ENCODE results near the gene PTPRE.

Gene PTPRE

GRCh38 chr10:128047991-128048818 lies 141.3 kb downstream of the PTPRE start:
- Histone ChIP-seq H3K9me3 (no peaks in the 10 kb centered on the region), H3K4me1 (peaks cover 0 to 7% (median 3%) of the 10 kb centered on the region in 4 donors), H3K27me3 (no peaks in the 10 kb centered on the region), H3K36me3 (peaks cover 0 to 12% (median 0%) of the 10 kb centered on the region in 3 donors), H3K27ac (peak overlapping the region; percentile 47 to 54), H3K4me3 (peak overlapping the region; percentile 32 to 42)
- no peak for TF ChIP-seq CTCF (IDR thresholded peaks at IDR 0.05)
- DNase-seq: peak in 1 of 2 donors; percentile 62
- intact Hi-C loops (cut with DNase I; ENCODE audit: low total_unique reads): no loop called here

- H3K36me3 ChIP-seq: peaks cover 0 to 12% (median 0%) of the 10 kb centered on the region in 3 donors
- H3K4me1 ChIP-seq: peaks cover 0 to 7% (median 3%) of the 10 kb centered on the region in 4 donors
- H3K4me3 ChIP-seq: peak overlapping the region; percentile 32 to 42
- DNase-seq: no peak
- intact Hi-C loops (cut with DNase I; ENCODE audit: low total_unique reads): no loop called here
- H3K9me3 ChIP-seq: no peaks in the 10 kb centered on the region
- peak overlapping the region; percentile 47 to 54 for H3K27ac ChIP-seq
- no peaks in the 10 kb centered on the region for H3K27me3 ChIP-seq
- TF ChIP-seq CTCF (IDR thresholded peaks at IDR 0.05): no peak
Measured at GRCh38 chr10:128048819-128049210, 141.9 kb downstream of the PTPRE start.

GRCh38 chr10:128049226-128050120 lies 142.6 kb downstream of the PTPRE start:
- intact Hi-C loops (cut with DNase I; ENCODE audit: low total_unique reads): no loop called here
- Histone ChIP-seq H3K27me3 (no peaks in the 10 kb centered on the region), H3K27ac (peak overlapping the region; percentile 47 to 54), H3K9me3 (no peaks in the 10 kb centered on the region), H3K4me1 (peaks cover 0 to 7% (median 3%) of the 10 kb centered on the region in 4 donors), H3K4me3 (peak overlapping the region; percentile 32 to 42), H3K36me3 (peaks cover 0 to 14% (median 0%) of the 10 kb centered on the region in 3 donors)
- no peak for DNase-seq
- TF ChIP-seq CTCF (IDR thresholded peaks at IDR 0.05): no peak

- no peak overlapping the region for H3K27ac ChIP-seq
- intact Hi-C loops (cut with DNase I; ENCODE audit: low total_unique reads): no loop called here
- peaks cover 0 to 20% (median 3%) of the 10 kb centered on the region in 3 donors for H3K36me3 ChIP-seq
- no peaks in the 10 kb centered on the region for H3K27me3 ChIP-seq
- no peaks in the 10 kb centered on the region for H3K9me3 ChIP-seq
- TF ChIP-seq CTCF (IDR thresholded peaks at IDR 0.05): no peak
- H3K4me3 ChIP-seq: peak overlapping the region in 1 of 2 donors; percentile 42
- no peak for DNase-seq
- H3K4me1 ChIP-seq: peaks cover 0 to 7% (median 3%) of the 10 kb centered on the region in 4 donors
Measured at GRCh38 chr10:128050121-128050516, 143.2 kb downstream of the PTPRE start.

- peak in 1 of 2 donors; percentile 41 for DNase-seq
- no peaks in the 10 kb centered on the region for H3K9me3 ChIP-seq
- no peak overlapping the region for H3K4me3 ChIP-seq
- intact Hi-C loops (cut with DNase I; ENCODE audit: low total_unique reads): no loop called here
- TF ChIP-seq CTCF (IDR thresholded peaks at IDR 0.05): no peak
- H3K27ac ChIP-seq: no peak overlapping the region
- no peaks in the 10 kb centered on the region for H3K27me3 ChIP-seq
- H3K36me3 ChIP-seq: peaks cover 0 to 27% (median 5%) of the 10 kb centered on the region in 3 donors
- H3K4me1 ChIP-seq: peaks cover 0 to 7% (median 3%) of the 10 kb centered on the region in 4 donors
Measured at GRCh38 chr10:128050936-128051335, 144.0 kb downstream of the PTPRE start.

All from tibial artery (tissue), 4 donors.